GM18508 (cell line): ENCODE results near the gene MGP.

ENCODE experiments used
- ATAC-seq: cut with Tn5 transposase; IDR thresholded peaks from one replicate; pipeline ENCODE4 v1.9.1; 2021; ENCODE audit warnings: moderate number of reproducible peaks; ENCODE audit not compliant: insufficient read depth, unreplicated experiment

The MGP gene

DNA sequence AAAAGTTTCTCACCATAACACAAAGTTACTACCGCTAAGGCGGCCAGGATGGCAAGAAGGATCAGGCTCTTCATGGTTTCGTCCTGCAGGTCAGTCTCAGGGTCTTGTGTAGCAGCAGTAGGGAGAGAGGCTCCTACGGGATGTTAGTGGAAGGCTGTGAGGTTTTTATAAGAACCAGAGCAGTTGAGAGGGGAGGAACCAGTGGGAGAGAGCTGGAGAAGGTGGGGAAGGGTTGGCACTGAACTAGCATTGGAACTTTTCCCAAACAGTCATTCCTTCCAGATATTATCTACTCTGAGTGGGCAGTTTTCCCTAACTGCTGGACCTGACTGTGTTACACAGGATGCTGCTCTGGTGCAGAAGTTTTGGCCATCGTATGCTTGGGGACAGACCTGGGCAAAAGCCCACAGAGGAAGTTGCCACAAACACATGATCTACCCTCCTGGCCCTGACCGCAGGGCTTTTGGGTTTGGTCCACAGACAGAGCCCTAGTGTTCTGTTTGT is at the start of gene MGP:
Gene MGP, minus strand, starts transcription at position 137 of the 504 bp plus-strand sequence. Its CDS starts 63 bp downstream, at position 74.
- ATAC-seq = no peak

DNA sequence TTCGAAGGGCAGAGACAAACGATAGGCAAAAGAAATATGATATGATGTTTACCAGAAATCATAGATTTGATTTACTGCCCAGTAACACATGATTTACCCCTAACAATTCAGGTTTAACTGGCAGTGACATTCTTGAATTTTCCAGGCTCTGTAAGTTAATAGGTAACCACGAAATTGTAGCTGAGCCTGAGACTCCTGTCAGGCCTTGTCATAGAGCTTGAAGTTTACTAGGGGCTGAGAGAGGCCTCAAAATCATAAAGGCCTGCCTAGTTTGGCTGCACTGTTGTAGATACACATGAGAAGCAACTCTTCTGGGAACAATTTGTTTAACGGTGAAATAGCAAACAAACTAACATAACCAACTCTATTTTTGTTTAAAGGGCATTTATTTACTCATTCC is 49.4 kb upstream of the MGP start:
- ATAC-seq = no peak

DNA sequence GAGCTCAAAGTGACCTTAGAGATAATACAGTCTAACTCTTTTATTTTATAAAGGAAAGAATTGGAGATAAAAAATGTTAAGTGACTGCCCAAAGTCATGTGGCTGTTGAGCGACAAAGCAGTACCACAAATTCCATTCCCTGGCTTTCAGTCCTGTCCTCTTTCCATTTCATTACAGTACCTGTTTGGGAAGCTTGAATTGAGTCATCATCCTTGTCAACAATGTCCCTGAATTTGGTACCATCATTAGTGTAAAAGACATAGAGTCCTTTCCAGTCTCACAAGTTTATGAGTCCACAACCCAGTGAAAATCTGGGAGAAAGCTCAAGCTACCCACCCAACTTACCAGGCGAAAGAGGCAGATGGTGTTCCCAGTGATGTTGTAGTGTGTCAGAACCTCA is 48.9 kb upstream of the MGP start:
- no peak for ATAC-seq

DNA sequence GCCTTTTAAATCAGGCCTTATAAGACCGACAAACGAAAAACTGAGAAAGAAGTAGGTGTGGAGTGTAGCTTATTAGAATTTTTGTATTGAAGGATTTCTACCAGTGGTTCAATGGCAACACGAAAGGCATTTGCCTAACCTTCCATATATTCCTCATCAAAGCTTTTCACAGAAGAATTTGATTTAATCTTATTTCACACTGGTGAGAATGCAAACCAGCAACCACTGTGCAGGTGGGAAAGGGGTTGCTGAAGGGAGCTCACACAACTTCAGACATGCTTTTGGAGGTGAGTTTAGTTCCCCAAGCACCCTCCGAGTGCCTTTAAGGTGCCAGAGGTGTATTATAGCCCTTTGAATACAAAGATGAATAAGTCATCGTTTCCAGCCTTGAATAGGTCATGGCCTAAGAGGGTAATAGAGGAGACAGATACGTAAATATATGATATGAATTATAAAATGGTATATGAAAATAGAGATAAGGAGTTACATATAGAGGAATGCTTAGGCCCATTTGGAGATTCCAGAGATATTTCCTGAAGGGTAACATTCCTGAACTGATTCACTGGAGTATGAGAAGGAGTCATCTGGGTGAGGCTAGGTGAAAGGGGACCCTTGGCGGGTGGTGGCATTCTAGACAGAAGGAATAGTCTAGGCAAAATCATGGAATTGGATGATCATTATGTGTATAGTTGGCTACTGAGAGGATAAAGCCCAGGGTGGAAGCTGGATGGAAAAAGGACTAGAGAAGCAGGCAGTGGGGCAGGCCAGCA is 46.3 kb upstream of the MGP start:
- no peak for ATAC-seq

DNA sequence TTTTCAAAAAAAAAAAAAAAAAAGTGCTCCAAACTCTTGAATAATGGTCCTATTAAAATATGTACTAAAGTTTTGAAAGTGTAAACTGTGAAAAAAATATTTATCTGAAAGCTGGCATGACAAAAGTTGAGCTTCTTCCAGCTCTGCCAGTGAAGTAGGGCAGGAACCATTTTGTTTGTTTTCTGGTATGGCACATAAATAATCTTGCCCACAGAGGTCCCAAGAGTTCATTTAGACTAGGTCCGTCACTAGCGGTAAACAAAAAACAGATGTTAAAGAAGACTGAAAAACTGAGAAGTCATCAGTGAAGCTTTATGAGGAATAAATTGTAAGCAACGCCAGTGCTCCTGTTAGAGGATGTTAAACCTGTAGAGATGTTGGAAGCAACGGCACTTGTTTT is 45.7 kb upstream of the MGP start:
- ATAC-seq = no peak

DNA sequence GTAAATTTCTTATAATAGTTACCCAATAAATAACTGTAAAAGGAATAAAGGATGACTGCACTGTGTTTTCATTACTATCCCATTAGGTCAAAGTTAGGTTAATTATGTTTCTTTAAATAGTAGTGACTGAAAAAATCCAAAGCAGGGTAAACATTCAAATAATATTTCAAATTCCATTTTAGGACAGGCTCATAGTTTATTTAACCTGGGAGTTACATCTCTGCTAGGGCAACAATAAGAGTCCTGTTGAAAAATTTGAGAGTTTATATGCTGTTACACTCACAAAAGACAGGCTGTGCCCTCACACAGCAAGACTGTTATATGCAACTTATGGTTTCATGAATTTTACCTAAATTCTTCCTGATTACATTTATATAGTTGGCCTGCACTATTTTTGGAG is 44.6 kb upstream of the MGP start:
- no peak for ATAC-seq

DNA sequence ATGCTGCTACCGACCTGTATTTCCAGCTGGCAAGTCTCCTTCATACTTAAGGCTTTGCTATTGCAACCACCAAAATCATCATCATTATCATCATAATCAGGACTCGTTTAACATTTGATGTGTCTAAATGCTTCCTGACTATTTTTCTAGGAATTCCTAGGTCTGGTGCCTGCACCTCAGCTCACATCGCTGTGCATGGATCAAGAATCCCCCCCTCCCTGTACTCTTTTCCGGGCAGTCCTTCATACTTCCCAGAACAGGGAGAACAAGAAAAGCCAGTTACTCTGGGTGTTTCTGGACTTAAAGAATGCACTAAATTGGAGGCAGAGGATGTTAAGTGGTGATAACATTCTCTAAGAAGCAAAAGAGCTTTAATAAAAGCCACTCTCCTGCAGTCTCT is 43.3 kb upstream of the MGP start:
- no peak for ATAC-seq

DNA sequence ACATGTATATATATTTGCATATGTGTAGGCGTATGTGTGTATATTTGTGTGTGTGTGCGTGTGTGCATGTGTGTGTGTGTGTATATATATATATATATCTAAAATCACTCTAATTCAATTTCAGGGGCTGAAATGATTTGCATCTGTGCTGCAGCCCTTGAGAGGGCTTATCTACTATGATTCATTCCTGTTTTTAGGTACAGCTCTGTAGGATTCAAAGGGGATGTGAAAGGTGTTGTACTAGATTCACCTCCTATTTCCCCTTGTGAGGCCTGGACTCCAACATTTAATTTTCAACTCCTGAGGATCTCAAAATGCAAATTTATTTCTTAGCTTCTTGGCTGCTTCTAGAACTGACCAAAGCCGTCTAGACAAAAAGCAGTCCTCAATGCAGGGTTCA is 41.6 kb upstream of the MGP start:
- ATAC-seq = no peak

DNA sequence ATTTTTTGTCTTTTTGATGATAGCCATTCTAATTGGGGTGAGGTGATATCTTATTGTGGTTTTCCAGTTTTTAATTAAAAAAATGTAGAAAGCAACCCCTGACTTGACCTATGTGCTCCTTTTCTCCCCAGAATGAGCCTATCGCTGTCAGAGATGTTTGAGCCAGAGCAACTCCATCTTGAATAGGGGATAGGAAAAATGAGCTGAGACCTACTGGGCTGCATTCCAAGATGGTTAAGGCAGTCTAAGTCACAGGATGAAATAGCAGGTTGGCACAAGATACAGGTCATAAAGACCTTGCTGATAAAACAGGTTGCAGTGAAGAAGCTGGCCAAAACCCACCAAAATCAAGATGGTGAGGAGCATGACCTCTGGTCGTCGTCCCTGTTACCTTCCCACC is 38.9 kb upstream of the MGP start:
- no peak for ATAC-seq

DNA sequence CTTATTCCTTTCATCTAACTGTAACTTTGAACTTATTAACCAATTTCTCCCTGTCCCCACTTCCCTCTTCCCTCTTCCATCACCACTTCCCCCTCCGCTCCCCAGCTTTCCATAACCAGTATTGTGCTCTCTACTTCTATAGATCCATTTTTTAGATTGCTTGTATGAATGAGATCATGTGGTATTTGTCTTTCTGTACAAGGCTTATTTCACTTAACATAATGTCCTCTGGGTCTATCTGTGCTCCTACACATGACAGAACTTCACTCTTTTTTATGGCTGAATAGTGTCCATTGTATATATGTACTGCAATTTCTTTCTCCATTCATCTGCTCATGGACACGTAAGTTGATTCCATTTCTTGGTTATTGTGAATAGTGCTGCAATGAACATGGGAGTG is 38.3 kb upstream of the MGP start:
- ATAC-seq = no peak

DNA sequence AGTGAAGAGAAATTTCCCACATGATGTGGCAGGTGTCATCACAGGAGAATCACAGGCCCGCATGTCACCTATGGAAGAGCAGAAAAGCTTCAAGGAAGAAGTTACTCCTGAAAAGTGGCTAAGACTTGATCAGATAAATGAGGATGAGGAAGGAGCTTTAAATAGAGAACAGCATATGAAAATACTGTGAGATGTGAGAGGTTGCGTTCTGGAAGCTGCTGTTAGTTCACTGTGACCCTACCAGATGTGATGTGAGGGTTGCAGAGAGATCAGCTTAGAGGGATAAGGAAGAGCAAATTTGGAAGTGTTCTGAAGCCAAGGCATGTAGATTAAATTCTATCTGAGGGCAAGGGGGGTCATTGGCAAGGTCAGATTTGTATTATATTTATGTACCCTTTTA is 35.6 kb upstream of the MGP start:
- no peak for ATAC-seq

DNA sequence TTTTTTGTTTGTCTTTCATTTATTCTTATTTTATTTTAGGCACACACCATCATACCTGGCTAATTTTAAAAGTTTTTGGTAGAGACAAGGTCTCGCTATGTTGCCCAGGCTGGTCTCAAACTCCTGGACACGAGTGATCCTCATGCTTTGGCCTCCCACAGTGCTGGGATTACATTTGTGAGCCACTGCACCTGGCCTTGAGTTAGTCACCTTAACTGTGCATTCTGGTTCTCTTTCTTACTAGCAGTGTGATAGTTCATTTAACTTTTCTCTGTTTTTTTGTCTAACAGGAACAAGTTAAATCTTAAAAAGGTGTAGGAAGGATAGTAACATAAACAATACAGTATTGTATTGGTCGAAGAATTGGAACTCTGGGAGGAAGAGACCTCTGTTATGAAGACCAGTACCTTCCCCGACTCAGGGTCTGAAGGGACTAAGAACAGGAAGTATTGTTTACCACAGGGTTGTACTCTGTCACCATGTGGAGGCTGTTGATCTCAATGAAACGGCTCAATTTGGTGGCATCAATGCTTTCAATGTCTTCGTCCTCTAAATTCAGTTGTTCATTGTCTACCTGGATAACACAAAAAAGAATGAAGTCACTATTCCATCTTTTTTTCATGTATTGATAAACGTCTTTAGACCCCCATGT is 34.9 kb upstream of the MGP start:
- no peak for ATAC-seq

DNA sequence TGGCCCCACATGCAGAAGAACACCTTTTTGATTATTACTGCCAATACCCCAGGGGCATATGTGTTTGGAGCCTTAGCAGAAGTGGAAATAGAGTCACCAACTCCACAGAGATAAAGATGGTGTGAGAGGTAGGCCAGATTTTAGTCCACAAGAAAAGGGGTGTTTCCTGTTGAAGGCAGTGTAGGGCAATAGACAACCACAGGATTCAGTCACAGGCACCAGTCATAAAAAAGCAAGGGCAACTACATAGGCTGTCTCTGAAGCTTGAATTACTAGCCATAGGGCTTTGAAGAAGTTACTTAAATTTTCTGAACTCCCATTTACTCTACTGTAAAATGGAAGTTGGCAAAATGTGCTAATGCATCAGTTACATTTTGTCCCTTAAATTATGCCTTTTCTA is 33.8 kb upstream of the MGP start:
- no peak for ATAC-seq

DNA sequence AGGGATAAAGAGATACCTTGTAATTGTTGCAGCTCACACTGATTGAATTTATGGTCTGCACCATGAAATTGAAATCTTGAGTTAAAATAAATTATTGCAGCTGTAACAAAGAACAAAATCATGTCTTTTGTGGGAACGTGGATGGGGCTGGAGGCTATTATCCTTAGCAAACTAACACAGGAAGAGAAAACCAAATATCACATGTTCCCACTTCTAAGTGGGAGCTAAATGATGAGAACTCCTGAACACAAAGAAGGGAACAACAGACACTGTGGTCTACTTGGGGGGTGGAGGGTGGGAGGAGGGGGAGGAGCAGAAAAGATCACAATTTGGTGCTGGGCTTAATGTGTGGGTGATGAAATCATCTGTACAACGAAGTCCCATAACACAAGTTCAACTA is 30.1 kb upstream of the MGP start:
- no peak for ATAC-seq

DNA sequence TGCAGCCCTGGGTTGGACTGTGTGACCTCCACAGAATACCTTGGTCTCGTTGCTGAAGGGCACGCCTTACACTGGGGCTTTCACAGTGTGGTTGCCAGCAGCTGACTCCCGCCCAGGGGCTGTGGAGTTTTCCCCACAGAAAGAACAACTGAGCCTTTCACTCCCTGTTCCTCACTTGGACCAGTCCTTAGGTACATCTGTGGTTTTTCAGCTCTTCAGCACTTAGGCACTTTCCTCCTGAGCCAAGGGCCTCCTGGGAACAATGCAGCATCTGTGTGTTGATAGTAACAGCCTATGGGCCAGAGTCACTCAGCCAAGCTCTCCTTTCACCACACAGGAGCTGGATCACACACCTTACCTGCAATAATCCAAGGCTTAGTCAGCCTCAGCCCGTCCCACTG is 27.7 kb upstream of the MGP start:
- ATAC-seq = no peak

DNA sequence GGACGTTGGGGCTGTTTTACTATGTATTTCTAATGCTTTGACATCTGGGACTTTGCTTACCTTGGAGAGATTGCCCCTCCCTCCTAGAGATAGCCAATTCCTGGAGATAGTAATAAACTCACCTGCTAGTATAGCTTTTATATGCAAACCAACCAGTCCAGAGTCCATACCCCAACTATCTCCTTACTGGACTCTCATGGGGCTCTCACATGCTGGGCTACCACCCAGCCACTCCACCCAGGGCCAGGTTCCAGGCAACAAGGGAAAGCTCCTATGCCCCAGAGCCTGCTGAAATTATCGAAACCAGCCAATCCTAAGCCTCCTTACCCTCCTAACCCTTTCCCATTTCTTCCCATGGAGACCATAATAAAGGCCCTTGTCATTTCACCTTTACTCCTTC is 25.5 kb upstream of the MGP start:
- no peak for ATAC-seq

DNA sequence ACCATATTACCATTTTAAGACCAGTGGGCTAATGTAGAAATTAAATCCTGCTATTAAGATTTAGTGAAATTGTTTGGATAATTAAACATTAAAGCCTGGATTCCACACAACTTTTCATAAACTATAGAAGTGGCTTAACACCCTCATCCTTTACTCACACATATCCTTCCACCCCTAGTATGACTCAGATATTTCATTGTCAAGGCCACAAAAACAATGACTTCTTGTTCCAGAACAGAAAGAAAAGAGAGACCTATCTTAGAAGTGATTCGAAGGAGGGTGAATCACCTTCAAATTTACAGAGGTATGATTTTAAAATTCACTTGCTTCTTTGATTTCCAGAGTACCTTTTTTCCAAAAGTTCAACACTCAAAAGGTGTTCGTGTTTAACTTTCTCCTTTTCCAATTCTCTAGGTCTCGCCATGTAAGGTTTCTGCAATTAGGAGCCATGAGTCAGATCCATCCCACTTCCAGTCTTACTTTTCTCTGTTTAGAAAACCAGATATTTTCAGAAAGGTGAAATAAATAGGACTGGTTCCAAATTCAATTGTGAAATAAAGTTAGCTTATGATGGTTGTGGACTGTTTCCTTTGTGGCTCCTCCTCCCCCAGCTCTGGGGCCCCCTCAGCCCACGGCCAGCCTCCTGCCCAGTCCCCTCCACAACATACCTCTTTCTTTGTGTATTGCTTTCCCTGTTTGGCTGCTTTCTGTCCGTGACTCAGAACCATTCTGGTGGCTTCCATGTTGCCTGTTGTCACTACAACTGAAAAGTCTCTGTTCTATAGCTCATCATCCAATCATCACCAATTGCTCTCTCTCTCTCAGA is 24.6 kb upstream of the MGP start:
- ATAC-seq = no peak

DNA sequence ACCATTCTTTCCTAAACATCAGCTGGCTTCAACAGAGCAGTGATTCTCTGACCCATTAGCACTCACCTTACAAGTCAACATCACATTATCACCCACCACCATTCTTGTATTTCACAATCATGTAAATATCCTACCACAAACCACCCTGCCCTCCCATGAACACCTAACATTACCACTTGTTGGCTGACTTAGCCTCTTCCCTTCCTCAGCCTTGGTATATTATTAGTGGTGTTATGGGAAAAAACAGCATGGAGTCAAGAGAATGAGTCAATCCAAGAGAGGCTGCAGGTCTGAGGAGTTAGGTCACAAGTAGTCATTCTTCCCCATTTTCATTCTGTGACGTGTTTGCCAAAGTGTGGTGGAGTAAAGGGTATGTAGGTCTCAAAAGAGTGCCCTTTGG is 22.3 kb upstream of the MGP start:
- ATAC-seq = no peak

DNA sequence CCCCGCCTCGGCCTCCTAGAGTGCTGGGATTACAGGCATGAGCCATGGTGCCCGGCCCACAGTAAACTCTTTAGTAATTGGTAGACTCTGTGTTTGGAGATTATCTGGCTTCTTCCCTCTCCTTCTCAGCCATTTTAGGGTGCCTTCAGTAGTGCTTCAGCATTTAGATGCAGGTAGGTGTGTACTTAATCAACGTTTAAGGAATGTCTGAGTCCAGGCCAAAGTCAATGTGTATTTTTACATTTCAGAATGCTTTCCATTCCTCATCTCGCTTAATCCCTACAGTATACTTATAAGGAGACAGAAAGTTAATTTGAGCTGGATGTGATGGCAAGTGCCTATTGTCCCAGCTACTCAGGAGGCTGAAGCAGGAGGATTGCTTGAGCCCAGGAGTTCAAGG is 20.5 kb upstream of the MGP start:
- ATAC-seq = no peak

DNA sequence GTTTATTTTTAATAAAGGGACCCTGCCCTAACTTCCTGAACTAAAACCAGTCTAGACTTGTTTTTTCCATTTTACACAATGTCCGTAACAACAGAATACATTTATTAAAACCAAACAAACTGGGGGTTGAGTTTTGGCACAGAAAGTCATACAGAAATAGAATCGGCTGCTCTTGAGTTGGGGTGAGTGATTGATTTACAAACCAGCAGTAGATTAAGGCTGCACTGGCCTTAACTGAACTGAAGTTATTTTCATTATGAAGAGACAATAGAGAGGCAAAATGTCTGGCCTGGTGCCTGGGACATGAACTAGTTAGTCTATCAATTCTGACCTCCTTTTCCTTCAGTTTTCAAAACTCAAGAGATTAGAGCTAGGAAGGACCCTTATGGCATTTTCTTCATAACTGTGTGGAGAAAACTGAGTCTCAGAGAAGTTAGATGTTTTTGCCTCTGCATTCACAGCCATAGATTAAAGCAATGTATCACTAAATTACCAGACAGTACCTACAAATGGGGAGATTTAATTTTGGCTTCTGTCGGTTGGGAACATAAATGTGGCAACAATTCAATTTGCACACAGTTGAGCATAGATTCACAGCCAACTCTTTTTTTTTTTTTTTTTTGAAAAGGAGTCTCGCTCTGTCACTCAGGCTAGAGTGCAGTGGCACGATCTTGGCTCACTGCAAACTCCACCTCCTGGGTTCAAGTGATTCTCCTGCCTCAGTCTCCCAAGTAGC is 19.8 kb upstream of the MGP start:
- no peak for ATAC-seq

DNA sequence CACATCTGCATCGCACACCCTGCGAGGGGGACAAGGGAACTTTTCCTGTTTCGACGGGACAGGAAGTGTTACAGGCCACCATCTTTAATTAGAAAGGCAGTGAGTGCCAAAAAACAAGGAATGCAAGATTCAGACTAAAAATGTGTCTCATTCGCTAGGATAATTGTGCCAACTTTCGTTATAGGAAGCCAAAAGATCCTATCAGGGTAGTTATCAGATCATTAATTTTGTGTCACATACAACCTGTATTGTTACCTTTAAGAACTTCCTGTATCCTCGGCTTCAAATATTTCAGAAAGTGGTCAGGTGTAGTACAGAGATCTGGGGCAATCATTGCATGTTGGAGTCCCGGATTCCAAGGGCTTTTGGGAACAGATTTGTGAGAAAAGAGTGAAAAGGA is 19.2 kb upstream of the MGP start:
- no peak for ATAC-seq
